ENCODE measurements around the gene ARHGEF7. TPM values are rescaled to one million over a fixed set of nuclear protein-coding genes. Genes with fewer than 3 reads are reported as not detected.

The ARHGEF7 gene
- total RNA-seq, 1 donor from 2014 or later: 73.7 TPM

- no peaks in the 10 kb centered on the region for H3K79me2 ChIP-seq (ENCODE audit: insufficient read depth, low read length)
- TF ChIP-seq CTCF (IDR thresholded peaks at IDR 0.05; ENCODE audit: insufficient read depth, low read depth, low read length): no peak
- no peak for TF ChIP-seq EZH2 (IDR thresholded peaks at IDR 0.05; ENCODE audit: insufficient read depth, low read length)
- no peaks in the 10 kb centered on the region for H3K9me3 ChIP-seq (ENCODE audit: insufficient read depth, low read depth, low read length)
- H3K36me3 ChIP-seq (ENCODE audit: insufficient read depth, low read length): no peaks in the 10 kb centered on the region
- Mint-ChIP-seq H3K9me3 (ENCODE audit: unreplicated experiment) (no peaks in the 10 kb centered on the region), H3K4me3 (ENCODE audit: unreplicated experiment) (no peak overlapping the region), H3K27me3 (ENCODE audit: low read depth, unreplicated experiment) (peaks cover 56% of the 10 kb centered on the region), H3K4me1 (ENCODE audit: low read depth, unreplicated experiment) (no peaks in the 10 kb centered on the region), H3K27ac (ENCODE audit: unreplicated experiment) (no peak overlapping the region), H3K36me3 (ENCODE audit: low read depth, unreplicated experiment) (no peaks in the 10 kb centered on the region)
- H3K4me1 ChIP-seq (ENCODE audit: insufficient read depth, low read length): no peaks in the 10 kb centered on the region
- peaks cover 24% of the 10 kb centered on the region for H3K27me3 ChIP-seq (ENCODE audit: insufficient read depth, low read length)
- no peak for FAIRE-seq
- no peak overlapping the region for H2AFZ ChIP-seq (ENCODE audit: low read depth, low read length)
- no peak overlapping the region for H3K9ac ChIP-seq (ENCODE audit: low read length)
- no peaks in the 10 kb centered on the region for H4K20me1 ChIP-seq (ENCODE audit: insufficient read depth, low read length)
- H3K27ac ChIP-seq (ENCODE audit: low read depth, low read length): no peak overlapping the region
- H3K4me3 ChIP-seq (ENCODE audit: insufficient read depth, low read depth, low read length): no peak overlapping the region
- DNase-seq (ENCODE audit: low read depth): no peak
- H3K4me2 ChIP-seq (ENCODE audit: low read length): no peak overlapping the region
Observed at GRCh38 chr13:111093634-111094033, 21.5 kb upstream of the ARHGEF7 start.

GRCh38 chr13:111095031-111095840, 19.9 kb upstream of the ARHGEF7 start:
- Mint-ChIP-seq H3K27me3 (ENCODE audit: low read depth, unreplicated experiment) (peaks cover 59% of the 10 kb centered on the region), H3K36me3 (ENCODE audit: low read depth, unreplicated experiment) (no peaks in the 10 kb centered on the region), H3K4me3 (ENCODE audit: unreplicated experiment) (no peak overlapping the region), H3K27ac (ENCODE audit: unreplicated experiment) (no peak overlapping the region), H3K9me3 (ENCODE audit: unreplicated experiment) (no peaks in the 10 kb centered on the region), H3K4me1 (ENCODE audit: low read depth, unreplicated experiment) (no peaks in the 10 kb centered on the region)
- Histone ChIP-seq H3K4me1 (ENCODE audit: insufficient read depth, low read length) (no peaks in the 10 kb centered on the region), H3K4me3 (ENCODE audit: insufficient read depth, low read depth, low read length) (no peak overlapping the region), H3K9ac (ENCODE audit: low read length) (no peak overlapping the region), H3K27me3 (ENCODE audit: insufficient read depth, low read length) (peaks cover 28% of the 10 kb centered on the region), H3K9me3 (ENCODE audit: insufficient read depth, low read depth, low read length) (no peaks in the 10 kb centered on the region), H3K79me2 (ENCODE audit: insufficient read depth, low read length) (no peaks in the 10 kb centered on the region), H3K4me2 (ENCODE audit: low read length) (no peak overlapping the region), H4K20me1 (ENCODE audit: insufficient read depth, low read length) (no peaks in the 10 kb centered on the region), H3K36me3 (ENCODE audit: insufficient read depth, low read length) (no peaks in the 10 kb centered on the region), H3K27ac (ENCODE audit: low read depth, low read length) (no peak overlapping the region), H2AFZ (ENCODE audit: low read depth, low read length) (no peak overlapping the region)
- no peak for FAIRE-seq
- no peak for TF ChIP-seq CTCF (IDR thresholded peaks at IDR 0.05; ENCODE audit: insufficient read depth, low read depth, low read length)
- no peak for TF ChIP-seq EZH2 (IDR thresholded peaks at IDR 0.05; ENCODE audit: insufficient read depth, low read length)
- no peak for DNase-seq (ENCODE audit: low read depth)

GRCh38 chr13:111095911-111096501, 19.1 kb upstream of the ARHGEF7 start:
- Mint-ChIP-seq H3K4me1 (ENCODE audit: low read depth, unreplicated experiment) (no peaks in the 10 kb centered on the region), H3K36me3 (ENCODE audit: low read depth, unreplicated experiment) (no peaks in the 10 kb centered on the region), H3K9me3 (ENCODE audit: unreplicated experiment) (no peaks in the 10 kb centered on the region), H3K27me3 (ENCODE audit: low read depth, unreplicated experiment) (peaks cover 59% of the 10 kb centered on the region), H3K4me3 (ENCODE audit: unreplicated experiment) (no peak overlapping the region), H3K27ac (ENCODE audit: unreplicated experiment) (no peak overlapping the region)
- Histone ChIP-seq H3K4me2 (ENCODE audit: low read length) (no peak overlapping the region), H3K27ac (ENCODE audit: low read depth, low read length) (no peak overlapping the region), H3K36me3 (ENCODE audit: insufficient read depth, low read length) (no peaks in the 10 kb centered on the region), H3K9ac (ENCODE audit: low read length) (no peak overlapping the region), H3K79me2 (ENCODE audit: insufficient read depth, low read length) (no peaks in the 10 kb centered on the region), H3K27me3 (ENCODE audit: insufficient read depth, low read length) (peaks cover 28% of the 10 kb centered on the region), H4K20me1 (ENCODE audit: insufficient read depth, low read length) (no peaks in the 10 kb centered on the region), H3K4me3 (ENCODE audit: insufficient read depth, low read depth, low read length) (no peak overlapping the region), H3K9me3 (ENCODE audit: insufficient read depth, low read depth, low read length) (no peaks in the 10 kb centered on the region), H3K4me1 (ENCODE audit: insufficient read depth, low read length) (no peaks in the 10 kb centered on the region), H2AFZ (ENCODE audit: low read depth, low read length) (no peak overlapping the region)
- no peak for DNase-seq (ENCODE audit: low read depth)
- TF ChIP-seq CTCF (IDR thresholded peaks at IDR 0.05; ENCODE audit: insufficient read depth, low read depth, low read length) (no peak), EZH2 (IDR thresholded peaks at IDR 0.05; ENCODE audit: insufficient read depth, low read length) (no peak)
- FAIRE-seq: no peak
